Measurements from ENCODE around the gene RAB11A.

GRCh38 chr15:65836665-65837064, 32.6 kb upstream of the RAB11A start:
- TF ChIP-seq, protein P1, sequence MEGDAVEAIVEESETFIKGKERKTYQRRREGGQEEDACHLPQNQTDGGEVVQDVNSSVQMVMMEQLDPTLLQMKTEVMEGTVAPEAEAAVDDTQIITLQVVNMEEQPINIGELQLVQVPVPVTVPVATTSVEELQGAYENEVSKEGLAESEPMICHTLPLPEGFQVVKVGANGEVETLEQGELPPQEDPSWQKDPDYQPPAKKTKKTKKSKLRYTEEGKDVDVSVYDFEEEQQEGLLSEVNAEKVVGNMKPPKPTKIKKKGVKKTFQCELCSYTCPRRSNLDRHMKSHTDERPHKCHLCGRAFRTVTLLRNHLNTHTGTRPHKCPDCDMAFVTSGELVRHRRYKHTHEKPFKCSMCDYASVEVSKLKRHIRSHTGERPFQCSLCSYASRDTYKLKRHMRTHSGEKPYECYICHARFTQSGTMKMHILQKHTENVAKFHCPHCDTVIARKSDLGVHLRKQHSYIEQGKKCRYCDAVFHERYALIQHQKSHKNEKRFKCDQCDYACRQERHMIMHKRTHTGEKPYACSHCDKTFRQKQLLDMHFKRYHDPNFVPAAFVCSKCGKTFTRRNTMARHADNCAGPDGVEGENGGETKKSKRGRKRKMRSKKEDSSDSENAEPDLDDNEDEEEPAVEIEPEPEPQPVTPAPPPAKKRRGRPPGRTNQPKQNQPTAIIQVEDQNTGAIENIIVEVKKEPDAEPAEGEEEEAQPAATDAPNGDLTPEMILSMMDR (IDR thresholded peaks at IDR 0.05; ENCODE audit: low read depth, low read length): peak; percentile 51
- no peak for TF ChIP-seq EZH2phosphoT487 (IDR thresholded peaks at IDR 0.05; ENCODE audit: low read depth)
